NCI-H748 treated with DMSO at 0.1 percent for 48 hours (cell line): ENCODE results near the gene DCANP1.
A peak's percentile ranks its signal among the peaks of the same experiment; 100 is the strongest.

Experiments used
- DNase-seq: peaks from one replicate; lab custom pipeline; 2025; lab: John Stamatoyannopoulos, UW

The DCANP1 gene

DNA sequence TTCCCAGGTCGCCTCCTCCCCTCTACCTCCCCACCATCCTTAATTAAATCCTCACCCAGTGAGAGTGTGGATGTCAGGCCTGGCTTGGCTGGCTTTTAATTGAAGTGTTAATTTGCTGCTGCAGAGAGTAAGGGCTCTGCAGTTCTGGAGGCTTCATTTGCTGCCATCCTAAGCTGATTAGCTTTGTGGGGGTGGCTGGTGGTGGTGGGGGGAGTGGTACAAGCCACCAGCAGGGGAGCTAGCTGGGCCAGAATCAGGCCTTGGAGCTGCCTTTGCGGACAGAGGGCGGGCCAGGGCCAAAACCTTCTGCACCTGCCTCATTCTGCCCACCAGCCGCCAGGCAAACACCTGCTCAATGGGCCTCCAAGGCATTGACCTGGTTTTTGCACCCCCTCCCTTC lies 31.8 kb upstream of the DCANP1 start:
- DNase-seq, result no peak

DNA sequence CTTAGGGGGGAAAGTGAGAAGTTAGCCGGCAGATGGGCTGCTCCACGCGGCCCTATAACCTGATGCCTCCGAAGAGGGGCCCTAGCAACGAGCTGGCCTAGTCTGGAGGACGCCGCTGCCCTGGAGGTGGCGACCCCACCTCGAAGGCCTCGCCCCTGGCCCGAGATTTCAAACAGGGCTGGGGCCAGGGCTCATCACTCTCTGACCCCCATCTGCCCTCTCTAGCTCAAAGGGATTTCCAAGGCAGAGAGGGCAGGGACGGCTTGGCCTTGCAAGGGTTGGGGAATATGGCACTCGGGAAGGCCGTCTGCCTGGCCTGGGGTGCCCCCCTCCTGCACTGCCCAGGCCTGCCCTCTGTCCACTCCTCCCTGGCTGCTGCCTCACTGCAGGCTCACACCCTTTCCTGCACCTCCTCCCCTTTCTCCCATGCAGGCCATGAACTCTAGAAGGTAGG lies 30.5 kb upstream of the DCANP1 start:
- DNase-seq, result no peak

GRCh38 chr5:135476615-135477581 lies 29.8 kb upstream of the DCANP1 start:
- no peak for DNase-seq

DNA sequence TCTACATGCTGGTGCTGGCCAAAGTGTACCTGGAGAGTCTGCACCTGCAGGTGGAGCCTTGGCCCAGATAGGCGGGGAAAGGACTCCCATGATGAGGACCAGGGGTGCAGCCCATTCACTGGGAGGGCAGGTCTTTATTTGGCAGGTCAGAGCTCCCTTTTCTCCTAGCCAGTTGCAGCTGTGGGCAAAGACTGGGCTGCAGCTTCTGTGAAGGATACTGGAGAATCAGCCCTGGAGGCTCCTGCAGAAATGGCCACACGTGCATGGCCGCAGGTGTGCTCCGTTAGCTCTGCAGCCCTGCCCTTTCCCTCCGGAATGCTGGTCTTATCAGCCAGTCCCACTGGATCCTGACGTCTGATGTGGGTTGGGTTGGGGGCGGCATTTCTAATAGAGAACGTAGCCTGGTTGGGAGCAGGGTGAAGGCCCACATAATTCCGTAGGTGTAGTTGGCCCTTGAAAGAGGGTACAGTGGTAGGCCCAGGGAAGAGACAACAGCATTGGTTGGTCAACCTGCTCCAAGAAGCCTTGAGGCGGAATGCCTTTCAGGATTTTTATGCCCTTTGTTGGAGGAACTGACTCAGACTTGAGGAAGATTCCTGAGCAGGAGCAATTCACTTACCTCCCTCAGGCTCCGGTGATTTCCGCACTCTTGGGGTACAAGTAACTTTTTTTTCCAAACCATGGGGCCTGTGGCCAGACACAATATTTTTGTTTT lies 27.0 kb upstream of the DCANP1 start:
- DNase-seq, result no peak

DNA sequence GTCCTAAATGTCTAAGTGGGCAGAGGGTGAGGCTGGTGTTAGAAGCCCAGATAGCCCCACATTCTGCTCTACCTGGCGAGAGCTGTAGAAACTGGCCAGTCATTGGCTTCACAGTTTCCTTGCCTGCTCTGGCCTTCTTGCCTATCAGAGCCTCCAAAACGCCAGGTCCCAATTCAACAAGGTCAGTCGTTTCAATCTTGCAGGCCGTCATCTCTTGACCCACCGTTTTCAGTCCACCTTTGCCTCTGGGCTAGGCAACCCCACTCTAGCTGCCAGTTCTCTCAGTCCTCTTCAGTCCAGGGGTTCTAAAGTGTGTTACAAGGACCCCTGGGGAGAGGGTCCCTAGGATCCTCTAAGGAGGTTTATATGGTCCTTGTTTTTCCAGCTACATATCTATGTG lies 25.0 kb upstream of the DCANP1 start:
- no peak for DNase-seq

- no peak for DNase-seq
Observed at GRCh38 chr5:135471726-135472125, 24.6 kb upstream of the DCANP1 start.

DNA sequence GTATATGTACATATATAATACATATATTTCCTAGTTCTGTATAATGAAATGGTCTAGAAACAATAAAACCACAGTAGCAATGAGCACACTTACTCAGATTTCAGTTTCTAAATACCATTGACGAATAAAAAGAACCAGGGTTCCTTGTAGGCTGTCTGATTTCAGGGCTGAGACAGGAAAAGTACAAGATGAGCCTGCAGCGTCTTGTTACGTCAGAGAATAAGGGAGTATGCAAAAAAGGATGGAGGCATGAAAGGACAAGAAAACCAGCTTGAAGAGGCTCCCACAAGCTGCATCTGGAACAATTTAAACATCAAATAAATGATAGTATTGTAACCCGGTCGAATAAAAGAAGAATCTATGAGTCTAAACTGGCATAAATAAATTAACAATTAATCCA lies 22.8 kb upstream of the DCANP1 start:
- no peak for DNase-seq

DNA sequence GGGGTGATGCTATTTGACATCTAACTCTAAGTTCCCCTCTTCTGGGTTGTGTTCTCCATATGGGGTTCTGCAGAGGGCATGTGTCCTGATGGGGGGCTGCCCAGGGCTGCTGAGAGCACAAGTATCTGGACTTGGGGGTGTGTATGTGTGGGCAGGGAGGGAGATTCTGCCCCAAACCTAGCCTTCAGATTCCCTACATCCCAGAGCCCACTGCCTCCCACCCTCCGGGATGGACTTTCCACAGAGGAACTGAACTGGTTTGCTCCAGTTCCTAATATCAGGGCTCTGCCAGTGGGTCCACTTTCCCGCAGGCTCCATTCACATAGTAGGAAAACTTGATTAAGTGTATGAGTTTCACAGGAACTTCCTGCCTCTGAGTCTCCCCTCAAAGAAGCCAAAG lies 21.4 kb upstream of the DCANP1 start:
- no peak for DNase-seq

DNA sequence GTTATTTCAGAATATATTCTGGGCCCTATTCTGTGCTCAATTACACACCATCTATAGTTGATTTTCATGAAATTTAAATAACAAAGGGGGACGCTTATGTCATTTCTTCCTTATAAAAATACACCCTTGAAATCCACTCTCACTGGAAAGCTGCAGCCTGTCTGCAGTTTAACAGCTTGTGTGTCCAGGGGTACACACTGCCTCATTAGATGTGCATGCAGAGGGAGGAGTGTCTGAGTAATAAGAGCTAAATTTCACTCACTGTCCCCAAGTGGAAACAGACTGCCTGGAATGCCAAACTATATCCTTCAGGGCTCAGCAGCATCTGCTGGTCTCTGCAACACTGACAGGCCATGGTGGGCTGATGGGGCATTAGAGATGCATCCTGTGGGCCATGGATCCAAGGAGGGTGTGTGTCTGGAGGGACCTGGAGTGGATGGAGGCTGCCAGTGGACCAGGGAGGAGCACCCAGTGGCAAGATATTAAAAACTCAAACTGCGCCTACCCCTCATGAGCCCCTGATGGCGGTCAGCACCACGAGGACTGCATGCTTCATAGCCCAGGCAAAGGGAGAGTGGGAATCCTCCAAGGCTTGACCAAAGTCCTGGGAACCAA lies 20.8 kb upstream of the DCANP1 start:
- no peak for DNase-seq

DNA sequence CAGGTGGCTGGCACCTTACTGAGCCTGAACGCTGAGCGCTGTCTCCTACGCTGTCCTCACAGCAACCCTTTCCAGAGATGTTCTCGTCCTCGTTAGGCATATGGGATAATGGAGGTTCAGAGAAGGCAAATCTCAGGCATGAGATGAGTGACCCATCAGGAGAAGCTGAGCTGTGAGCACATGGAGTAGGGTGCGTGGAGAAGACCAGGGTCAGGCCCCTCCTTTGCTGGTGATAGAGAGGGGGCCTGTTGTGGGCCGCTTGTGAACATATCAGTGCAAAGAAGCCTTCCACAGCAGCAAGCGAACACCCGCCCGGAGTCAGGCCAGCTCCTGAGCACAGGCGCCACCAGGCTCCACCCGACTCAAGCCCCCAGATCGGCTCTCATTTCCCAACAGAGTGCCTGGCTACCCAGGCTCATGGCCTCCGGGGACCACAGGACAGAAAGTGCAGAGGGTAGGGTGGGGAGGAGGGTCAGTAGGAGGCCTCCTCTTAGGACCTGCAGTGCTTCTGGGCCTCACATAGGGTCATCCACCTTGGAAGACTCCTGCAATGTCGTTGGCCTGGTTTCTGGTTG lies 20.0 kb upstream of the DCANP1 start:
- DNase-seq, result no peak

GRCh38 chr5:135466178-135467050 lies 19.3 kb upstream of the DCANP1 start:
- peak; percentile 54 for DNase-seq

DNA sequence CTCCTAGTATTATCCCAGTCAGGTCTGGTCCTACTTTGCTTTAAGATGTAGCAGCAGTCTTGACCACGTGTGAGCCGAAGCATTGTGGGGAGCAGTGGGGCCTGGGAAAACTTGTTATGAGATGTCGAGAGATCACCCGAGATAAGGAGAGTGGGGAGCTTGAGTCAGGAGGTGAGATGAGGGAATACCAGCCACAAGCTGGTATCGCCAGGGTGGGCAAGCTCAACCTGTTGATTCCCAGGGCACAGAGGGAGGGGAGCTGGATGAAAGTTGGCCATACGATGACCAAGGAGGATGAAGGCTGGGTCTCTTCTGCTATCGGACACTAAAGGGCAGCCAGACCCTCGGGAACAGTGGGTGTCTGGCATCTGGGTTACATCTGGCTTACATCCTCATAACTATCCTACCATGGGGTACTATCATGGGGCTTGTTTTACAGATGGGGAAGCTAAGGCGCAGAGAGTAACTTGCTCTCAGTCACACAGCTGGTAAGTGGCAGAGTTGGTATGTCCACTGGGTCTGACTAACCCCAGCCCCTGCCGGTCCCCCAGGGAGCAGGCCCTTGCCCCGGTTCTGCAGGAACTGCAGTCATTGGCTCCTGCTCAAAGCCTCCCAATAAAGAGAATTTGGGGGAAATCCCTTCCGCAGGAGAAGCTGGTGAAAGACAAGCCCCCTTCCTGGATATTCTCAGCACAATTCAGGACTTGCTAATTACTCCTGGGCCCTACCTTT lies 18.4 kb upstream of the DCANP1 start:
- no peak for DNase-seq

GRCh38 chr5:135462304-135462703 lies 15.2 kb upstream of the DCANP1 start:
- DNase-seq, result peak; percentile 79

- no peak for DNase-seq
Observed at GRCh38 chr5:135461481-135462151, 14.5 kb upstream of the DCANP1 start.

DNA sequence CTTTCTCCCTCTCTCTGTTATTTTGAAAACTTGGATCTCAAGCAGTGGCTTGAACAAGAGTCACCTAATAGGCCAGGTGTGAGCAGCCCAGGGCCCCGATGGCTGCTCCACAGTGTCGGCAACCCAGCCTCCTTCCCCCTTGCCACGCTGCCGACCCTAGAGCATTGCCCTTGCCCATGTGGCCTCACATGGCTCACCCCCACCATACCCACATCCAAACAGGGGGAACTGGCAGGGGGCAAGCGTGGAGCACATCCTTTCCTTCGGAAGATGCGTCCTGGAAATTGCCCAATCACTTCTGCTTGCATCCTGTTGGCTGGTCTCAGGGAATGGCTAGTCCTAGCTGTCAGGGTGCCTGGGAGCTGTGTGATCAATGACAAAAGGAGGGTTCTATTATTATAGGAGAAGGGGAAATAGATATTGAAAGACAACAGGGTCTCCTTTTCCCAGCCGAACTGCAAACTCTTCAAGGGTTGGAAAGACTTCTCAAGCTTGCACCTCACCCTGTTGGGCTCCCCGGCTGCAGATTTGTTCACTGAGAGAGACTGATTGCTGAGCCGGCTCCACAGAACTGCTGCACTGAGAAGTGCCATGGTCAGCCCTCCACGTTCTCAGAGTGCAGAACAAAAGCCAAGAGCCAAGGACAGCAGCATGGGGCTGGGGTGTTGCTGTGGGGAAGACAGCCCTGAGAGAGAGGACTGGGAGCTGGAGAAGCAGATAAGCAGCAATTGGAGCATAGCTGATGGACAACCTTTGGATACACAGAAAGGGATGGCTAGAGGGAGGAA lies 13.3 kb upstream of the DCANP1 start:
- no peak for DNase-seq

DNA sequence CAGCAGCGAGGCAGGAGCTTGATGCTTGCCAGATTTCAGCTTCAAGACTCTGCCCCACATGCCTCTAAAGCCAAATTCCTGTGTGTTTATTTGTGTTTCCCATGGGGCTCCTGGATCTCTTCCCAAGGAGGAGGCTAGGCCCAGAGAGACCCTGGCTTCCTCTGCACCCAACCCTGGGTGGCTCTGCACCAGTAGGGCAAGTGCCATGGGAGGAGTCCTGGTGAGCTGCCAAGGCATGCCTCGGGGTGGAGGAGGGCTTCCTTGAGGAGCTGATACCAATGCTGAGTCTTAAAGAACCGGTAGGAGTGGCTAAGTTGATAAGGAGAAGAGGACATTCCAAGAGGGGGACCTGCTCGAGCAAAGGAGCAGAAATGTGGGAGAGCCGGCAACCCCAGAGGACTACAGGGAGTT lies 11.8 kb upstream of the DCANP1 start:
- DNase-seq, result no peak

DNA sequence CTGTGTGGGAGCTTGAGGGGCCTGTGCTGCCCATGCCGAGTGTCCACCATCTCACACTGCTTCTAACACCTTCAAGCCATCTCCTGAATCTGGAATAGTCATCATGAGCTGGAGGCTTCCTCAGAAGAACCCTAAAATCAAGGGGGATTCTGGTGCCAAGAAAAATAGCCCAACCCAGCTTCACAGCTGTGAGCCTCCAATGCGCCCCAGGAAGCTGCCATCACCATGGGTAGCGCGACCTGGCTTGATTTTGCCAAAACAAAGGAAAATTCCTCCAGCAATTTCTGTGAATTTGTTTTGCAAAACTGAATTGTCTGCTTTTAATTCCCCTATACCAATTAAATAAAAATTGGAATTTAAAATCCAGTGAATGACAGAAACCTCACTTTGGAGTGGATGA lies 11.2 kb upstream of the DCANP1 start:
- no peak for DNase-seq

DNA sequence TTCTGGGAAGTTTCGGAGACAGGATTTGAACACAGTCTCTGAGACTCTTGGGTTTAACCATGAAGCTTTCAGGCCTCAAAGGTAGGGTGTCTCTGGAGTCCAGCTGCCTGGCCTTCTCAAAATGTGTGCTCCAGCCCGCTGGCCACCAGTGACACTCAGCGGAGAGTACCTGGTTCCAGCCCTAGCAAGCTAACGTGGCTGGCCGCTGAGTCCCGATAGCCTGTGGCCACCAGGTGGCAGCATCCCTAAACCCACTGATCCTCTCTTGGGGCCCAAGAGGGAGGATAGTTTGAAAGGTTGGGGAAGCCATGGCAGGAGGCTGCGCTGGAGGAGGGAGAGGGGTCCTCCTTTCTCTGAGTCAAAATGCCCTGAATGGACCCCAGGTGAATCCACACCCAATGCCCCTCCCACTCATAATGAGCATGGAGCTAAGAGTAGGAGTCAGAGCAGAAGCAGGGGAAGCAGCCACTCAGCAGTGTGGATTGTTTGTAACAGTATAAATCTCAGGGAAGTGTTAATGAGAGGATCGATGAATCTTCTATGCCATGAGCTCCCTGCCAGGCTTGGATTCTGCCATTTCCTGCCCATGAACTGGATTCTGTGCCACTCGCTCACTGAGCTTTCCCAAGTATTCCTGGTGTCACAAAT lies 10.4 kb upstream of the DCANP1 start:
- peak; percentile 41 for DNase-seq
